HepG2 (cell line): ENCODE measurements around the gene PDIA5. TPM values are rescaled to one million over a fixed set of nuclear protein-coding genes. Genes with fewer than 3 reads are reported as not detected.

Experiments used
- ATAC-seq: fragments of 200-7000 bp; cut with Tn5 transposase; 3 replicates; pipeline ENCODE4 v1.9.1; 2020; ENCODE audit warnings: mild to moderate bottlenecking, moderate library complexity
- BruUV-seq: library from RNA; stranded (reverse); fragments of 400-500 nt; replicated peaks from 2 replicates; lab custom pipeline; 2021; lab: Mats Ljungman, UMichigan
- CTCF ChIA-PET: fragments of 300-600 bp; formaldehyde crosslinking; extraction: SDS; loops from one replicate; lab custom pipeline; 2021; ENCODE audit warnings: low total read pairs, inconsistent platforms, low intra/inter-chr PET ratio; lab: Yijun Ruan, JAX
- POLR2A ChIA-PET: fragments of 350-600 bp; sonication (Branson Sonifier 250); formaldehyde crosslinking; loops from one replicate; lab custom pipeline; 2020; ENCODE audit warnings: antibody characterized with exemption, inconsistent platforms; lab: Yijun Ruan, JAX
- DNase-seq: peaks from one replicate; pipeline ENCODE4 v3.0.0-alpha.2; 2015; ENCODE audit warnings: low spot score
- FAIRE-seq: peaks from 3 replicates; lab custom pipeline; 2011; peaks lifted over from hg19 to GRCh38; lab: Jason Lieb, UNC
- H2AFZ ChIP-seq: one replicate; pipeline ENCODE4 v1.6.1; 2011; ENCODE audit warnings: low read length, inconsistent platforms
- H3K27ac ChIP-seq: fragments of 300-600 bp; 3 replicates; pipeline ENCODE4 v1.8.0; 2011; ENCODE audit warnings: mixed run types, mild to moderate bottlenecking, mixed read lengths, low read length, inconsistent platforms; ENCODE audit not compliant: insufficient read depth; ENCODE audit errors: extremely low read length
- H3K27me3 ChIP-seq, 2 experiments: fragments of 200-600 bp in 1 of 2; 2 replicates in 1 of 2; 3 replicates in 1 of 2; pipeline versions ENCODE4 v1.6.0 to v1.8.0; 2011; ENCODE audit warnings: low read length in 2 of 2, mild to moderate bottlenecking in 2 of 2, moderate library complexity in 2 of 2, inconsistent platforms in 1 of 2; ENCODE audit not compliant: insufficient read depth in 2 of 2, control insufficient read depth in 1 of 2
- H3K36me3 ChIP-seq, 2 experiments: fragments of 200-600 bp in 1 of 2; replicated peaks in 1 of 2; 2 replicates in 1 of 2; 3 replicates in 1 of 2; pipeline versions ENCODE4 v1.5.1 to v1.8.0; 2011; ENCODE audit warnings: low read length in 2 of 2, inconsistent platforms in 1 of 2; ENCODE audit not compliant: insufficient read depth in 2 of 2, control insufficient read depth in 1 of 2
- H3K4me1 ChIP-seq: 2 replicates; pipeline ENCODE4 v1.5.1; 2012; ENCODE audit warnings: low read length, inconsistent platforms; ENCODE audit not compliant: insufficient read depth
- H3K4me2 ChIP-seq: 2 replicates; pipeline ENCODE4 v1.6.0; 2011; ENCODE audit warnings: low read depth, low read length, inconsistent platforms
- H3K4me3 ChIP-seq, 3 experiments: fragments of 200-600 bp in 1 of 3; sonication (generic), shearing (Covaris generic) in 1 of 3; replicated peaks in 1 of 3; 2 replicates each; pipeline ENCODE4 v1.5.1; 2011 to 2016; ENCODE audit warnings: low read length in 3 of 3, inconsistent platforms in 2 of 3, low read depth in 2 of 3, mild to moderate bottlenecking in 2 of 3, control low read depth in 1 of 3, mixed read lengths in 1 of 3; ENCODE audit not compliant: insufficient read depth in 1 of 3
- H3K79me2 ChIP-seq: one replicate; pipeline ENCODE4 v1.6.1; 2011; ENCODE audit warnings: low read length, inconsistent platforms; ENCODE audit not compliant: insufficient read depth
- H3K9ac ChIP-seq: 2 replicates; pipeline ENCODE4 v1.6.0; 2011; ENCODE audit warnings: mild to moderate bottlenecking, low read depth, low read length, inconsistent platforms; ENCODE audit not compliant: insufficient read depth
- H3K9me3 ChIP-seq: 2 replicates; pipeline ENCODE4 v1.5.1; 2012; ENCODE audit warnings: mild to moderate bottlenecking, low read length
- H4K20me1 ChIP-seq: 2 replicates; pipeline ENCODE4 v1.6.0; 2011; ENCODE audit warnings: inconsistent platforms, mild to moderate bottlenecking, low read length, moderate library complexity; ENCODE audit not compliant: insufficient read depth
- ARNTL ChIP-seq: sonication (generic); formaldehyde crosslinking; IDR thresholded peaks from 2 replicates; pipeline ENCODE4 v1.4.0; 2020; ENCODE audit warnings: mild to moderate bottlenecking, missing genetic modification reagents
- ATM ChIP-seq: fragments of 450-650 bp; IDR thresholded peaks from 2 replicates; pipeline ENCODE4 v1.7.1; 2017; ENCODE audit warnings: mild to moderate bottlenecking, borderline replicate concordance
- CERS6 ChIP-seq: sonication (generic); formaldehyde crosslinking; IDR thresholded peaks from 2 replicates; pipeline ENCODE4 v1.5.0; 2020; ENCODE audit warnings: missing genetic modification reagents
- DR1 ChIP-seq: sonication (generic); formaldehyde crosslinking; IDR thresholded peaks from 2 replicates; pipeline ENCODE4 v1.8.0; 2021; ENCODE audit warnings: mild to moderate bottlenecking, missing genetic modification reagents, inconsistent platforms
- FOXP1 ChIP-seq, 2 experiments: fragments of 450-650 bp in 1 of 2; IDR thresholded peaks; 2 replicates each; pipeline ENCODE4 v1.6.1; 2017 to 2018; ENCODE audit warnings: antibody characterized with exemption in 1 of 2
- KMT2B ChIP-seq: IDR thresholded peaks from 2 replicates; pipeline ENCODE4 v1.6.1; 2016; ENCODE audit warnings: missing genetic modification reagents, missing compliant biosample characterization
- NFE2L1 ChIP-seq: sonication (generic); formaldehyde crosslinking; IDR thresholded peaks from 2 replicates; pipeline ENCODE4 v1.4.0; 2020; ENCODE audit warnings: missing genetic modification reagents, mild to moderate bottlenecking, borderline replicate concordance
- POLR2A ChIP-seq, 2 experiments: IDR thresholded peaks; 2 replicates each; pipeline ENCODE4 v1.6.1; 2011; ENCODE audit warnings: low read depth in 2 of 2, low read length in 2 of 2, mild to moderate bottlenecking in 1 of 2, moderate library complexity in 1 of 2; ENCODE audit not compliant: insufficient read depth in 1 of 2
- ZNF329 ChIP-seq: sonication (generic); formaldehyde crosslinking; IDR thresholded peaks from 2 replicates; pipeline ENCODE4 v1.9.0; 2021; ENCODE audit warnings: low read depth, mild to moderate bottlenecking, missing genetic modification reagents
- WGBS: methylation state at CpG from one replicate; pipeline ENCODE4 v1.1.6; 2017; ENCODE audit warnings: low lambda C conversion rate; 5-methylcytosine and 5-hydroxymethylcytosine counted together
- in situ Hi-C: cut with HindIII; loops from 2 replicates; pipeline ENCODE4 v1.10.0; 2017; ENCODE audit warnings: low pct_unique_long_range_greater_than_20kb; ENCODE audit not compliant: extremely low pct_ligation_motif_present
- intact Hi-C: fragments of 100-400 bp; cut with micrococcal nuclease; formaldehyde crosslinking; loops from one replicate; pipeline ENCODE4 v1.10.0; 2022; ENCODE audit not compliant: unreplicated experiment
- polyA plus RNA-seq, 8 experiments: library from polyadenylated mRNA; depleted of rRNA in 3 of 8; stranded (reverse) in 7 of 8; unstranded in 1 of 8; fragments of >200 nt; fragmentation: Illumina TruSeq in 4 of 8; extraction: Trizol in 4 of 8; gene quantifications; 2 replicates each; pipeline versions ENCODE4 v1.2.1 to v1.2.3, GENCODE V29; 2011 to 2016; ENCODE audit warnings: low read depth in 4 of 8, missing spikeins in 1 of 8, mixed read lengths in 1 of 8; ENCODE audit not compliant: insufficient read depth in 1 of 8
- total RNA-seq, 5 experiments: library from RNA; depleted of rRNA; stranded (reverse); fragments of >200 nt; fragmentation: Illumina TruSeq; extraction: Trizol; gene quantifications; 2 replicates each; pipeline ENCODE4 v1.2.3, GENCODE V29; 2016; ENCODE audit warnings: low read depth in 1 of 5
- TF ChIP-seq, protein P1 (sequence below): sonication (generic); formaldehyde crosslinking; IDR thresholded peaks from 2 replicates; pipeline ENCODE4 v1.4.0; 2020; ENCODE audit warnings: missing genetic modification reagents
- TF ChIP-seq, protein P2 (sequence below): sonication (generic); formaldehyde crosslinking; IDR thresholded peaks from 2 replicates; pipeline ENCODE4 v1.5.0; 2020; ENCODE audit warnings: mild to moderate bottlenecking, missing genetic modification reagents

The PDIA5 gene
- total and polyA plus RNA-seq, 2 of the 13 experiments (the other 11 are each of a cell fraction or from before 2014, with no cell fraction given): 51.3 to 74.3 TPM

- ATAC-seq (no peak), DNase-seq (no peak), FAIRE-seq (no peak)
- TF ChIP-seq, protein P1, sequence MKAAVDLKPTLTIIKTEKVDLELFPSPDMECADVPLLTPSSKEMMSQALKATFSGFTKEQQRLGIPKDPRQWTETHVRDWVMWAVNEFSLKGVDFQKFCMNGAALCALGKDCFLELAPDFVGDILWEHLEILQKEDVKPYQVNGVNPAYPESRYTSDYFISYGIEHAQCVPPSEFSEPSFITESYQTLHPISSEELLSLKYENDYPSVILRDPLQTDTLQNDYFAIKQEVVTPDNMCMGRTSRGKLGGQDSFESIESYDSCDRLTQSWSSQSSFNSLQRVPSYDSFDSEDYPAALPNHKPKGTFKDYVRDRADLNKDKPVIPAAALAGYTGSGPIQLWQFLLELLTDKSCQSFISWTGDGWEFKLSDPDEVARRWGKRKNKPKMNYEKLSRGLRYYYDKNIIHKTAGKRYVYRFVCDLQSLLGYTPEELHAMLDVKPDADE: no peak
- TF ChIP-seq DR1 (CRISPR knock-in tag): no peak
- no peaks in the 10 kb centered on the region for H3K27me3 ChIP-seq
- ChIA-PET POLR2A (no interaction called here), CTCF (no interaction called here)
- intact Hi-C loops (no loop called here), in situ Hi-C loops (no loop called here)
- H3K9ac ChIP-seq: no peak overlapping the region
- no peak overlapping the region for H2AFZ ChIP-seq
- no peak overlapping the region for H3K27ac ChIP-seq
- H3K4me3 ChIP-seq: no peak overlapping the region
- H4K20me1 ChIP-seq: no peaks in the 10 kb centered on the region
- peaks cover 38 to 91% of the 10 kb centered on the region in 2 experiments for H3K36me3 ChIP-seq
- no TSS peak for BruUV-seq
- no peak overlapping the region for H3K4me2 ChIP-seq
- no peaks in the 10 kb centered on the region for H3K9me3 ChIP-seq
- H3K4me1 ChIP-seq: no peaks in the 10 kb centered on the region
- 89% methylated on average over 12 of the region's 12 CpGs for WGBS
- H3K79me2 ChIP-seq: no peaks in the 10 kb centered on the region
Observed at GRCh38 chr3:123105201-123106189, 38.7 kb downstream of the PDIA5 start.

DNA sequence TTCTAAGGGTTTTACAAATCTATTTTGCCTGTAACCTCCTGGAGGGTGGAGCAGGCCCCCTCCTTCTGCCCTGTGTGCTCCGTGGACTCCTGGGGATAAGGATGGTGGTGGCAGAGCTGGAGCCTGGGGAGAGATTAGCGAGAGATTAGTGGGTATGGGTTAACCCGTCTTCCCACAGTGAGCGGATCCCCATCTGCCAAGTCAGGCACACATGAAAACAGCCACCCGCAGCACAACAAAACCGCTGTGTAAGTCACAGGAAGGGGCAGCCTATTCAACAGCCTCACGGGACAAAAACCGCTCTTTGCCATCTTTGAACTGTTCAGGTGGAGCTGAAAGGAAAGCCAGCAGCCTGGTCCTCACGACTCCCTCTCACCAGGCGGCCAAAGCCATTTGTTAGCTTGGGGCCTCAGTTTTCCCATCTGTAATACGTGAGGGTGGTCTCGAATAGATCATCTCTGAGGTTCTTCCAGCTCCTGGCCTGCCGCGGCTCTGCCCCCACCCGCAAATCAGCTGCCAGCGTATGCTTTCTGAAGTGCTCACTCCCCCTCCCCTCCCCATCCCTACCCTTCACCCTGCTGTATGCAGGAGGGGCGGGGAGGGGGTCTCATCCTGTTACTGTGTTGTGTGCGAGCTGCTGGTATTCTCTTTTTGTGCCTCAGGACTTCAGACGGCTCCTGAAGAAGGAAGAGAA is 43.6 kb downstream of the PDIA5 start:
- Histone ChIP-seq H3K4me2 (no peak overlapping the region), H3K9me3 (no peaks in the 10 kb centered on the region), H3K9ac (no peak overlapping the region), H4K20me1 (no peaks in the 10 kb centered on the region), H2AFZ (no peak overlapping the region), H3K4me1 (no peaks in the 10 kb centered on the region), H3K27ac (no peak overlapping the region), H3K36me3 (peaks cover 28 to 86% of the 10 kb centered on the region in 2 experiments), H3K4me3 (no peak overlapping the region), H3K27me3 (no peaks in the 10 kb centered on the region), H3K79me2 (no peaks in the 10 kb centered on the region)
- ATAC-seq (no peak), FAIRE-seq (no peak), DNase-seq (no peak)
- WGBS: 99% methylated on average over 14 of the region's 19 CpGs
- POLR2A ChIA-PET: no interaction called here
- intact Hi-C loops (no loop called here), in situ Hi-C loops (no loop called here)
- no TSS peak for BruUV-seq
- CTCF ChIA-PET: no interaction called here
- TF ChIP-seq KMT2B (CRISPR knock-in tag) (no peak), NFE2L1 (CRISPR knock-in tag) (no peak), CERS6 (no peak), ARNTL (CRISPR knock-in tag) (no peak), FOXP1 (IDR thresholded peaks at IDR 0.05) (no peak), FOXP1 (CRISPR knock-in tag; IDR thresholded peaks at IDR 0.05) (no peak), ATM (no peak), POLR2A (IDR thresholded peaks at IDR 0.05; ENCODE audit: insufficient read depth in 1 of 2, low read depth in 2 of 2, low read length in 2 of 2) (no peak), ZNF329 (CRISPR knock-in tag) (no peak)
- TF ChIP-seq, protein P2, sequence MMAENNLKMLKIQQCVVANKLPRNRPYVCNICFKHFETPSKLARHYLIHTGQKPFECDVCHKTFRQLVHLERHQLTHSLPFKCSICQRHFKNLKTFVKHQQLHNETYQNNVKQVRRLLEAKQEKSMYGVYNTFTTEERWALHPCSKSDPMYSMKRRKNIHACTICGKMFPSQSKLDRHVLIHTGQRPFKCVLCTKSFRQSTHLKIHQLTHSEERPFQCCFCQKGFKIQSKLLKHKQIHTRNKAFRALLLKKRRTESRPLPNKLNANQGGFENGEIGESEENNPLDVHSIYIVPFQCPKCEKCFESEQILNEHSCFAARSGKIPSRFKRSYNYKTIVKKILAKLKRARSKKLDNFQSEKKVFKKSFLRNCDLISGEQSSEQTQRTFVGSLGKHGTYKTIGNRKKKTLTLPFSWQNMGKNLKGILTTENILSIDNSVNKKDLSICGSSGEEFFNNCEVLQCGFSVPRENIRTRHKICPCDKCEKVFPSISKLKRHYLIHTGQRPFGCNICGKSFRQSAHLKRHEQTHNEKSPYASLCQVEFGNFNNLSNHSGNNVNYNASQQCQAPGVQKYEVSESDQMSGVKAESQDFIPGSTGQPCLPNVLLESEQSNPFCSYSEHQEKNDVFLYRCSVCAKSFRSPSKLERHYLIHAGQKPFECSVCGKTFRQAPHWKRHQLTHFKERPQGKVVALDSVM (CRISPR knock-in tag): no peak
